Measurements from ENCODE around the gene STARD6. TPM values are rescaled to one million over a fixed set of nuclear protein-coding genes. Genes with fewer than 3 reads are reported as not detected.

The STARD6 gene
- total RNA-seq, 1 donor from 2014 or later: not detected

Other genes with a start within 250 kb of the STARD6 start
- gene MBD2, start 133.2 kb downstream of the STARD6 start, total RNA-seq: 26.7 and 34.4 TPM in 2 replicates
- 23.7 and 29.3 TPM in 2 replicates for gene POLI, start 88.3 kb downstream of the STARD6 start, total RNA-seq
- gene C18orf54, start within 50 bp of the STARD6 start, total RNA-seq: 9.4 and 20.1 TPM in 2 replicates
- gene DYNAP, start 233.4 kb upstream of the STARD6 start, total RNA-seq: not detected in 2 replicates